Muscle of back (tissue), 11 donors: ENCODE results near the gene DDX39A. TPM values are rescaled to one million over a fixed set of nuclear protein-coding genes. Genes with fewer than 3 reads are reported as not detected.
A peak's percentile ranks its signal among the peaks of the same experiment; 100 is the strongest.
"Not testable (repeated sequence)": the region's sequence is repeated elsewhere in the genome, so short reads cannot be mapped to it uniquely, and the experiment has no call there.

Experiments
- DNase-seq, 3 donors: peaks; one replicate each; pipeline versions ENCODE4 v3.0.0 to v3.0.0-alpha.2; 2013
- polyA plus RNA-seq, 10 donors: library from polyadenylated mRNA; unstranded; fragments of 120-200 nt; gene quantifications; one replicate each; pipeline ENCODE4 v1.2.1, GENCODE V29; 2013; ENCODE audit not compliant: insufficient read length in 10 of 10

Gene DDX39A
- polyA plus RNA-seq, 10 donors, result 34.2 to 51.9 (median 42.4) TPM

- DNase-seq, result no peak
These were observed 25.0 kb downstream of the DDX39A start for GRCh38 chr19:14394167-14394566.

GRCh38 chr19:14393329-14393728, 25.8 kb downstream of the DDX39A start:
- no peak for DNase-seq

DNA sequence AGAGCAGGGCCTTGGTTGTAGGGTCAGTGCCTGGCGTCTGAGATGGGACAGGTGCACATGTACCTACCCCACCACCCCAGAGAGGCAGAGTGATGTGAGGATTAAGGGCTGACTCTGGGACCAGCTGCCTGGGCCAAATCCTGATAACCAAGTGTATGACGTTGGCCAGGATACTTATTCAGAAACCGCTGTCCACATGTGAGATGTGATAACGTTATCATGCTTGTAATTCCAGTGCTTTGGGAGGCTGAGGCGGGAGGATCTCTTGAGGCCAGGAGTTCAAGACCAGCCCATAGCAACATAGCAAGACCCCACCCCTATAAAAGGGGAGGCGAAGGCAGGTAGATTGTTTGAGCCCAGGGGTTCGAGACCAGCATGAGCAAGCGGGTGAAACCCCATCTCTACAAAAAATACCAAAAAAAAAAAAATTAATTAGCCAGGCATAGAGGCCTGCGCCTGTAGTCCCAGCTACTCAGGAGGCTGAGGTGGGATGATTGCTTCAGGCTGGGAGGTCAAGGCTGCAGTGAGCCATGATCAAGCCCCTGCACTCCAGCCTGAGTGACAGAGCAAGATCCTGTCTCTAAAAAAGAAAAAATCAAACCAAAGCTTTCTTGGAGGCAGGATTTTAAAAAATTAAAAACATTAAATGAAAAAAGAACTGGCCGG, 27.9 kb downstream of the DDX39A start:
- no peak for DNase-seq

GRCh38 chr19:14390548-14390947, 28.6 kb downstream of the DDX39A start:
- DNase-seq, result no peak

GRCh38 chr19:14385492-14385891, 33.6 kb downstream of the DDX39A start:
- DNase-seq, result no peak

DNA sequence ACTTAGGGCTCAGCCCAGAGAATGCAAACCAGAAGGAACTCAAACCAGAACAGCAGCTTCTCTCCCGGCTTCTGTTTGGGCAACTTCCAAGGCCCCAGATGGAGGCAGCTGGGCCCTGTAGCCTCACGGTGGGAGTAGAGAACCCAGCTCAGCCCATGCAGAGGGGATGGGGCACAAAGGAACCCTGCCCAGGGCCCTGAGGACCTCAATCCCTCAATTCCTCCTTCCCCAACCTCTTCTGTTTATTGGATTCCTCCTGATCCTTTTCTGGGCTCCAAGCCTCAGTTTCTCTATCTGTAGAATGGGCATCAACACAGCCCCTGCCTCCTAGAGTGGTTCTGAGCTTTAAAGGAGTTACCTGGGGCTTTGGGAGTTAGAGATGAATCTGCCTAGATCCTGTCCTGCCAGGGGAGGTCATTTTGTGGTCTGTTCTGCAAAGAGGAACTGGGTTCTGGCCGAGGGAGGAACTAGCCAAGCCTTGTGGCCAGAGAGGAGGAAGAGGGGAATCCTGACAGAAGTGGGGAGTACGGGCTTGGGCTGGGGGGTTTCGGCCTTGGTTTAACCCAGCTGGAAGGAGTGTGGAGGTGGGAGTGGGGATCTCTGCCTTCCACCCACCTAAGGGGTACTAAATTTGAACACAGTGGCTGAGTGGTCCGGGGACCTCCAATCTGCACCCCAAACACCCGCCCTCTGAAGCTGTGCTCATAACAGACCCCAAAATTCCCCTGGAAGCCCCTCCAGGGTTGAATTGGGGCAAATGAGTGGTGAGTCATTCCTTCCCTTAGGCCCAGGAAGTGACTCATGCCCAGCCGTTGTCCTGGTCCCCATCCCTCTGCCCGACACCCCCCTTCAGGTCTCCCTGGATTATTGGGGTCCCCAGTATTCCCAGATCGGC, 35.2 kb downstream of the DDX39A start:
- peak in 1 of 3 donors; percentile 59 for DNase-seq

DNA sequence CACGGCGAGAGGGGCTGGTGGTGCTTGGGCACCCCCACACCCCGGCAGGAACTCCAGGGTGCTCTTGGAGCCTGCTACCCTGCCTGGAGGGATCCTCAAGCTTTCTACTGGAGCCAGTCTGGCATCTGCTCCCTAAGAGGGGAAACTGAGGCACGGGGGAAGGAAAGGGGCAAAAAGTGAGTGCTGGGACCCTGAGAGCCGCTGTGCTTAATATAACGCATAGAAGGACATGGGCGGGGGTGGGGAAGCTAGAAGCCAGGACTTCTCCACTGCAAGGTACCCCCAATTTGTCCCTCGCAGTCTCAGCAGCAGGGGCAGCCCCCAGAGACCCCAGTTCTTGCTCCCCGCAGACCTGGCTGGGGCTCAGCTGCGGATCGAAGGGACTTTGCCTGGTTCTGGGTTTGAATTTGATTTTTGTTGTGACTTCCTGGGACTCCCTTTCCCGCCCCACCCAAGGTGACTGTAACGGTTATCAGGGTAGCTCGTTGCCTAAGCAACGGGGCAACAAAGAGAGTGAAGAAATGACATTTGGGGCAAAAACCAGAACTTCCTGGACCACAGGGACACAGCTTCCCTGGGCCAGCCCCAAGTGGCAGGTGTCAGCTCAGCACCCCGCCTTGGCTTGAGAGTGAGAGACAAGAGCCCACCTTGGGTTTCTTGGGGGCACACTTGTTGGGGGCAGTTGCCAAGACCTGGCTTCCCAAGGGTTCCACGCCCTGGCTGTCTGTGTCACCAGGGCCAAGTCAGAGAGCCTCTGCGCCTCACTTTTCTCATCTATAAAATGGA, 37.3 kb downstream of the DDX39A start:
- peak in 1 of 3 donors; percentile 70 for DNase-seq

- DNase-seq, result peak in 1 of 3 donors; percentile 48
These were observed 39.7 kb downstream of the DDX39A start for GRCh38 chr19:14379294-14380065.

GRCh38 chr19:14378890-14379289, 40.3 kb downstream of the DDX39A start:
- DNase-seq, result no peak

DNA sequence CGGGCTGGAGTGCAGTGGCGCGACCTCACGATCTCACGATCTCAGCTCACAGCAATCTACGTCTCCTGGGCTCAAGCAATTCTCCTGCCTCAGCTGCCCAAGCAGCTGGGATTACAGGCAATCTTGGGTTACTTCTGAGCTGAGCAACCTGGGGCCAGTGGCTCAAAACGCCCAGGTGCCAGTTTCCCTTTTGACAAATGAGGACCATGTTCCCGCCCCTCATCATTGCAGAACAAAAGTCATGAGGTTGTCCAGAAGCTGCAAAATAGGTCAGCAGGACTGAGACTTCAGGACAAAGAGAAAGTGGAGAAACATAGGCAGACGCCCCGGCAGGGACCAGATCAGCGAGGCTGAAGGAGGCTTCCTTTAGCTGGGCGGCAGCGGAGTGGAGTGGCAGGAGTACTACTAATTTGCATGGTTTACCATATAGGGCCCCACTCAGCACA, 41.2 kb downstream of the DDX39A start:
- peak in 1 of 3 donors; percentile 29 for DNase-seq

- peak; percentile 76 to 89 (median 79) for DNase-seq
These were observed 43.4 kb downstream of the DDX39A start for GRCh38 chr19:14375582-14376291.

GRCh38 chr19:14375055-14375581, 44.0 kb downstream of the DDX39A start:
- peak in 1 of 3 donors; percentile 44 for DNase-seq

DNA sequence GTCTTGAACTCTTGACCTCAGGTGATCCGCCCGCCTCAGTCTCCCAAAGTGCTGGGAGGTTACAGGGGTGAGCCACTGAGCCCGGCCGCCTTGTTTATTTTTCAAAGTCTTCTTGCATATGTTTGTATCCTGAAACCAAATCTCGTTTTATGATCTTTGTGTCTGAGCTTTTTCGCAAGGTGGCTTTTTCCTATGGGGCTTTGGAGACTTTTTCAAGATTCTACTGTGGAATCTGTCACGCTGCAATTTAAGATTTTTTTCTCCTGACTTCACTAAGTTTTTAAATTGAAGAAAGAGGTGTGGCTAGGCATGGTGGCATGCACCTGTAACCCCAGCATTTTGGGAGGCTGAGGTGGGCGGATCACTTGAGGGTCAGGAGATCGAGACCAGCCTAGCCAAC, 44.8 kb downstream of the DDX39A start:
- not testable (repeated sequence) for DNase-seq

DNA sequence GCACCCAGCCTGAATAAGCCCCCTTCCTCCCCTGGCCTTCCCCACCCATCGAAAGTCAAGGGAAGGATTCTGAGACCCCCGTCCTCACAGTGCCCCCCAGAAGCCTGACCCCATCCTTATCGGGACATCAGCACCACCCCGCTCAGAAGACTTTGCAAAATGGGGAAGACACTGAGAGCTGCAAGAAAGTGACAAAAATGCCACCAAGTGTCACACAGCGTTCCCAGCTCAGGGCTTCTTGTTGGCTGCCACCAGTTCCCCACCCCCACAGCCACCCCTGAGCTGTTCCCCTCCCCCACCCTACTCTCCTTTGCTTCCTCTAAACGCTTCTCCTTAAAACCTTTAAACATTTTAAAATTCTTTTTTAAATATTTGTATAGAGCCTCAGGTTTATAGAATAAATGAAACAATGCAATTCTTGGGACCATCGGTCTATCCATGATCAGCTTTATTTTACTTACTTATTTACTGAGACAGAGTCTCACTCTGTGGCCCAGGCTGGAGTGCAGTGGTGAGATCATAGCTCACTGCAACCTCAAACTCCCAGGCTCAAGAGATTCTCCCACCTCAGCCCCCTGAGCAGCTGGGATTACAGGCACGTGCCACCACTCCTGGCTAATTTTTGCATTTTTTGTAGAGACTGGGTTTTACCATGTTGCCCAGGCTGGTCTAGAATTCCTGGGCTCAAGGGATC, 46.6 kb downstream of the DDX39A start:
- not testable (repeated sequence) for DNase-seq

DNA sequence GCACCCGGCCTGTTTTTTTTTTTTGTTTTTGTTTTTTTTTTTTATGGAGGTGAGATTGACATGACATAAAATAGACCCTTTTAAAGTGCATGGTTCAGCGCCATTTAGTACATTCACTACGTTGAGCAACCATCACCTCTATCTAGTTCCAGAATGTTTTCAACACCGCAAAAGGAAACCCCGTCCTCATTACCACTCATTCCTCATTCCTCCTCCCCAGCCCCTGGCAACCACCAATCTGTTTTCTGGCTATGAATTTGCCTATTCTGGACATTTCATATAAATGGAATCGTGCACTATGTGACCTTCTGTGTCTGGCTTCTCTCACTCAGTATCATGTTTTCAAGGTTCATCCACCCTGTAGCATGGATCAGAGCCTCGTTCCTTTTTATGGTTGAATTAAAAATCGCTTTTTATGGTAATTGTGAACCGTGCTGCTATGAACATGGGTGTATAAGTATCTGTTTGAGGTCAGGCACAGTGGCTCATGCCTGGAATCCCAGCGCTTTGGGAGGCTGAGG, 47.8 kb downstream of the DDX39A start:
- no peak for DNase-seq

DNA sequence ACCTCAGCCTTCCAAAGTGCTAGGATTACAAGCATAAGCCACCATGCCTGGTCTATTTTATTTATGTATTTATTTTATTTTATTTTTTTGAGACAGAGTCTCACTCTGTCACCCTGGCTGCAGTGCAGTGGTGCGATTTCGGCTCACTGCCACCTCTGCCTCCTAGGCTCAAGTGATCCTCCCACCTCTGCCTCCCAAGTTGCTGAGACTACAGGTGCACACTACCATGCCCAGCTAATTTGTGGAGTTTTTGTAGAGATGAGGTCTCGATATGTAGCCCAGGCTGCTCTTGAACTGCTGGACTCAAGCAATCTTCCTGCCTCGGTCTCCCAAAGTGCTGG, 48.2 kb downstream of the DDX39A start:
- no peak for DNase-seq

DNA sequence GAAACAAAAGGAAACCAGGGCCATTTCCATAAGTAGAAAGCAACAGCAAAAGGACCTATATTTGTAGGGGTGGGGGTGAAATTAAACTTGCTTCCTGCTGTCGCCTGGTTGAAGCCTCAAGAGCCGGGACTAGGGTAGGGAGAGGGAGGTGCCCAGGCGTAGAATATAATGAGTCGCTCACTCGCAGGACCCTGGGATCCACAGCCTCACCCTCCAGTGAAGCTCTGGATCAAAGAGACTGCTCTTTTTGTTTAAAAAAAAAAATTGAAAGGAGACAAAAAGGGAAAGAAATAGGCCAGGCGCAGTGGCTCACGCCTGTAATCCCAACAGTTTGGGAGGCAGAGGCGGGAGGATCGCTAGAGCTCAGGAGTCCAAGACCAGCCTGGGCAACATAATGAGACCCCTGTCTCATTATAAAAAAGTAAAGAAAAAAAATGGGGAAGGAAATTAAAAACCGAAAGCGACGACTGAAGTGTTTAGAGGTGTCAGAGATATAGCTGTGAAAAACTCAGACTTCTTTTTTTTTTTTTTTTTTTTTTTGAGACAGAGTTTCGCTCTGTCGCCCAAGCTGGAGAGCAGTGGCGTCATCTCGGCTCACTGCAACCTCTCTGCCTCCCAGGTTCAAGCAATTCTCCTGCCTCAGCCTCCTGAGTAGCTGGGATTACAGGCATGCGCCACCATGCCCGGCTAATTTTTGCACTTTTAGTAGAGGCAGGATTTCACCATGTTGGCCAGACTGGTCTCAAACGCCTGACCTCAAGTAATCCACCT, 48.8 kb downstream of the DDX39A start:
- DNase-seq, result no peak

DNA sequence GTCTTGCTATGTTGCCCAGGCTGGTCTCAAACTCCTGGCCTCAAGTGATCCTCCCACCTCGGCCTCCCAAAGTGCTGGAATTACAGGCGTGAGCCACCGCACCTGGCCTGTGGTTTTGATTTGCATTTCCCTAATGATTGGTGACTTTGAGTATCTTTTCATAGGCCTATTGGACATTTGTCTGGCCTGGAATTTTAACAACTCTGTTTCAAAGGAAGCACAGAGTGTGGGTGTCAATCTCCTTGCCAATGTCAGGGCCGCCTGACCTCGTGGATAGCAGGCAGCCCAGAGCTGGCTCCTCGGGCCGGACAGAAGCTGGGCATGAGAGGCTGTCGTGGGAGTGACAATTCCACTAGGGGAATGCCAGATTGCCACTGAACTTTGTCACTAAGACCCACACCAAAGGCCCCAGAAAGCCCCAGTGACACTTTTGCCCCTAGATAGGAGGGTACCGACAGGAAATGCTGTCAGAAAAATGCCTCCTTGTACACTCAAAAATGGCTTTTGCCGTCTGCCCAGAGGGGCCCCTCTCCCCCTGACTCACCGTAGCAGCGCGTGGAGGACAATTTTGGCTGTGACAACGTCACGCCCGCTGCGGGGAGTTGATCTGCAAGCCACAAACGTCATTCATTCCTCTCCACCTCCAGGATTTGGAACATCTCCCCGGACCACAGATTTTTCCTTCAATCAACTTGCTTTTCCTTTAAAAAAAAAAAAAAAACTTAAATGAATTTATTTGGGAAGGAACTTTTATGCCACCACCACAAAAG, 49.6 kb downstream of the DDX39A start:
- peak in 1 of 3 donors; percentile 48 for DNase-seq
